Liver (tissue), 2 donors: ENCODE data around the gene GLB1L2.

Experiments used
- FOXA2 ChIP-seq: IDR thresholded peaks from 2 replicates; pipeline ENCODE4 v1.6.1; 2016; ENCODE audit warnings: antibody characterized with exemption
- NR2F2 ChIP-seq: IDR thresholded peaks from 2 replicates; pipeline ENCODE4 v1.6.1; 2016; ENCODE audit warnings: antibody characterized with exemption
- YY1 ChIP-seq: IDR thresholded peaks from 2 replicates; pipeline ENCODE4 v1.6.1; 2016; ENCODE audit warnings: antibody characterized with exemption, mild to moderate bottlenecking
- TF ChIP-seq, protein P1 (sequence below): IDR thresholded peaks from 2 replicates; pipeline ENCODE4 v1.6.1; 2016; ENCODE audit warnings: antibody characterized with exemption
- TF ChIP-seq, protein P2 (sequence below): IDR thresholded peaks from 2 replicates; pipeline ENCODE4 v1.6.1; 2016; ENCODE audit warnings: antibody characterized with exemption
- TF ChIP-seq, protein P3 (sequence below): IDR thresholded peaks from 2 replicates; pipeline ENCODE4 v1.6.1; 2016; ENCODE audit warnings: antibody characterized with exemption, mild to moderate bottlenecking
- donor health status: healthy.

DNA sequence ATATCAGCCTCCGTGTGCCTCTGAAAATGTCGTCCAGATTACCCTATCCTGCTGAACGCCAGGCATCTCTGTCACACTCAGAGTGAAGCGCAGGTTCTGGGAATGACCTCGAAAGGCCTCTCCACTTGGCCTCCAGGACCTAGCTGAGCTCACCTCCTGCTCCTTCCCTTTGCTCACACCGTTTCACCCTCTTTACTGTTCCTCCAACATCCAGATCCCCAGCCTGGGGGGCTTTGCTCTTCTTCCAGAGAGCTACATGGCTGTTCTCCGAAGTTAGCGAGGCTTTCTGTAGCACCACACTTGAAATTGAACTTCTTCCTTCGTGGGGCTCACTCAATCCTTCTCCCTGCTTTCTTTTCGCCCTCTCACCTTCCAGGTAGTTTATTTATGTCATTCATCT, 27.9 kb downstream of the GLB1L2 start:
- TF ChIP-seq FOXA2: no peak
- TF ChIP-seq, protein P1, sequence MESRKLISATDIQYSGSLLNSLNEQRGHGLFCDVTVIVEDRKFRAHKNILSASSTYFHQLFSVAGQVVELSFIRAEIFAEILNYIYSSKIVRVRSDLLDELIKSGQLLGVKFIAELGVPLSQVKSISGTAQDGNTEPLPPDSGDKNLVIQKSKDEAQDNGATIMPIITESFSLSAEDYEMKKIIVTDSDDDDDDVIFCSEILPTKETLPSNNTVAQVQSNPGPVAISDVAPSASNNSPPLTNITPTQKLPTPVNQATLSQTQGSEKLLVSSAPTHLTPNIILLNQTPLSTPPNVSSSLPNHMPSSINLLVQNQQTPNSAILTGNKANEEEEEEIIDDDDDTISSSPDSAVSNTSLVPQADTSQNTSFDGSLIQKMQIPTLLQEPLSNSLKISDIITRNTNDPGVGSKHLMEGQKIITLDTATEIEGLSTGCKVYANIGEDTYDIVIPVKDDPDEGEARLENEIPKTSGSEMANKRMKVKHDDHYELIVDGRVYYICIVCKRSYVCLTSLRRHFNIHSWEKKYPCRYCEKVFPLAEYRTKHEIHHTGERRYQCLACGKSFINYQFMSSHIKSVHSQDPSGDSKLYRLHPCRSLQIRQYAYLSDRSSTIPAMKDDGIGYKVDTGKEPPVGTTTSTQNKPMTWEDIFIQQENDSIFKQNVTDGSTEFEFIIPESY: no peak
- TF ChIP-seq YY1: no peak
- TF ChIP-seq, protein P2, sequence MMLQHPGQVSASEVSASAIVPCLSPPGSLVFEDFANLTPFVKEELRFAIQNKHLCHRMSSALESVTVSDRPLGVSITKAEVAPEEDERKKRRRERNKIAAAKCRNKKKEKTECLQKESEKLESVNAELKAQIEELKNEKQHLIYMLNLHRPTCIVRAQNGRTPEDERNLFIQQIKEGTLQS: no peak
- no peak for TF ChIP-seq NR2F2
- TF ChIP-seq, protein P3, sequence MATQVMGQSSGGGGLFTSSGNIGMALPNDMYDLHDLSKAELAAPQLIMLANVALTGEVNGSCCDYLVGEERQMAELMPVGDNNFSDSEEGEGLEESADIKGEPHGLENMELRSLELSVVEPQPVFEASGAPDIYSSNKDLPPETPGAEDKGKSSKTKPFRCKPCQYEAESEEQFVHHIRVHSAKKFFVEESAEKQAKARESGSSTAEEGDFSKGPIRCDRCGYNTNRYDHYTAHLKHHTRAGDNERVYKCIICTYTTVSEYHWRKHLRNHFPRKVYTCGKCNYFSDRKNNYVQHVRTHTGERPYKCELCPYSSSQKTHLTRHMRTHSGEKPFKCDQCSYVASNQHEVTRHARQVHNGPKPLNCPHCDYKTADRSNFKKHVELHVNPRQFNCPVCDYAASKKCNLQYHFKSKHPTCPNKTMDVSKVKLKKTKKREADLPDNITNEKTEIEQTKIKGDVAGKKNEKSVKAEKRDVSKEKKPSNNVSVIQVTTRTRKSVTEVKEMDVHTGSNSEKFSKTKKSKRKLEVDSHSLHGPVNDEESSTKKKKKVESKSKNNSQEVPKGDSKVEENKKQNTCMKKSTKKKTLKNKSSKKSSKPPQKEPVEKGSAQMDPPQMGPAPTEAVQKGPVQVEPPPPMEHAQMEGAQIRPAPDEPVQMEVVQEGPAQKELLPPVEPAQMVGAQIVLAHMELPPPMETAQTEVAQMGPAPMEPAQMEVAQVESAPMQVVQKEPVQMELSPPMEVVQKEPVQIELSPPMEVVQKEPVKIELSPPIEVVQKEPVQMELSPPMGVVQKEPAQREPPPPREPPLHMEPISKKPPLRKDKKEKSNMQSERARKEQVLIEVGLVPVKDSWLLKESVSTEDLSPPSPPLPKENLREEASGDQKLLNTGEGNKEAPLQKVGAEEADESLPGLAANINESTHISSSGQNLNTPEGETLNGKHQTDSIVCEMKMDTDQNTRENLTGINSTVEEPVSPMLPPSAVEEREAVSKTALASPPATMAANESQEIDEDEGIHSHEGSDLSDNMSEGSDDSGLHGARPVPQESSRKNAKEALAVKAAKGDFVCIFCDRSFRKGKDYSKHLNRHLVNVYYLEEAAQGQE: no peak
